ENCODE data around the gene EML3.
"Not testable (repeated sequence)": the region's sequence is repeated elsewhere in the genome, so short reads cannot be mapped to it uniquely, and the experiment has no call there.

EML3 gene

DNA sequence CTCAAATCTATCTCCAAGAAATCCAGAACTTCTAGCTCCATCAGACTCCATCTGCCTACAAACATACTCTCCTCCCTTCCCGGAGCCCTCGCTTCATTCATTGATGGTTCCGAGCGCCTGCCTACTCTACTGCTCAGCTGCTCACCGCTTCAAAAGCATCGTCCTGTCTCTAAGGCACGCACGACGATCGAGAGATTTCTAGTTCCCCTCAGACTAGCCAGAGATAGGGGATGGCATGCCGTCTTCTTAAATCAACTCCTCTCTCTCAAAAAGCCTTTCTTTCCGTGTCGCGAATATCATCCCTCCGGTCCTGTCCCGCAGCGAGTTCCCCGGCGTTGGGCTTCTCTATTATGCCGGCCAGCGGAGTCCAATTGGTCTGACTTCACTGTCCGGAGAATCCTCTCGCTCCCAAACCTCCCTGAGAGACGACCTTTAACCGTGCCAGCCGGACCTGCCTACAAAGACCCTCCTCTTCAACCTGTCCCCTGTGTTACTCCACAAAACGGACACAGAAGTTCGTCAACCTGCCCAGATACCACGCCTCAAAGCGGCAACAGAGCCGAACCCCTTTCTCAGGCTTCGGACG is 39.5 kb downstream of the EML3 start:
- no peak for DNase-seq (ENCODE audit: low read depth in 4 of 4, low spot score in 1 of 4)

DNA sequence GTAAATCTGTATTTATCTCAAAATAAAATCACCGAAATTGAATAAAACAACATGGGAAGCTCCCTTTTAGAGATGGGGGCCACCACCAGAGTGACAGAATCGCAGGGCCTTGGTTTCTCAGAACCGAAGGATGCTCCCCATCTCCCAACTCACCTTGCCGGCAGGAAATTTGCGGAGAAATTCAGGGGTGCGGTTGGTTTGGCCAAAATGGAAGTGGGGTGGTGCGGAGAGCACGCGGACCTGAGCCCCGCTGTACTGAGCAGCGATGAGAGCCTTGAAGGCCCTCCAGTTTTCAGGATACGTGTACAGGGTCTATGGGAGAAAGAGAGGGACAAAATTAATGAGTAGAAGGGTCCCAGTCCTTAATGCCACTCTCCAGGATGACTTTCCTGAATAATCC is 40.1 kb downstream of the EML3 start:
- no peak for DNase-seq (ENCODE audit: low read depth in 4 of 4, low spot score in 1 of 4)

GRCh38 chr11:62571493-62571892 is 41.1 kb downstream of the EML3 start:
- DNase-seq (ENCODE audit: low read depth in 4 of 4, low spot score in 1 of 4): not testable (repeated sequence)

GRCh38 chr11:62570903-62571302 is 41.7 kb downstream of the EML3 start:
- not testable (repeated sequence) for DNase-seq (ENCODE audit: low read depth in 4 of 4, low spot score in 1 of 4)

- no peak for DNase-seq (ENCODE audit: low read depth in 4 of 4, low spot score in 1 of 4)
Observed at GRCh38 chr11:62569611-62570010, 43.0 kb downstream of the EML3 start.

- DNase-seq (ENCODE audit: low read depth in 4 of 4, low spot score in 1 of 4): no peak
Observed at GRCh38 chr11:62567018-62567633, 45.4 kb downstream of the EML3 start.

DNA sequence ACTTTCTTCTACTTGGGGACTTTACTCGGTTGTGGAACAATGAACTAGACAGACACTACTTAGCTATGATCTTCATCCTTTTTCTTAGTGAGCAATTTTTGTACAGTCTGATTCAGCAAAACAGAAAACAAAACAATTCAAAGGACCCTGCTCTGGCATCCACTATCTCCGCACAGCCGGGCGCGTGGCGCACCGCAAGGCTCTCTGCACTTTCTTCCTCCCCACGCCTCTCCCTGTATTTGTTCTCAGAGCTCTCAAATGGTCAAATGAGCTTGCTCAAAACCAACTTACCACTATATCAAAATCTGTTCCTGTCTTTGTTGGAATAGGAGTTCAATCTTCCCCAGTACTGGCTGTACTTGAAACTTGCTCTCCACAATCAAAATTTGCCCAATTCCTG is 46.3 kb downstream of the EML3 start:
- DNase-seq (ENCODE audit: low read depth in 4 of 4, low spot score in 1 of 4): no peak

- DNase-seq (ENCODE audit: low read depth in 4 of 4, low spot score in 1 of 4): no peak
Observed at GRCh38 chr11:62565100-62565802, 47.3 kb downstream of the EML3 start.

- not testable (repeated sequence) for DNase-seq (ENCODE audit: low read depth in 4 of 4, low spot score in 1 of 4)
Observed at GRCh38 chr11:62561677-62562230, 50.8 kb downstream of the EML3 start.

DNA sequence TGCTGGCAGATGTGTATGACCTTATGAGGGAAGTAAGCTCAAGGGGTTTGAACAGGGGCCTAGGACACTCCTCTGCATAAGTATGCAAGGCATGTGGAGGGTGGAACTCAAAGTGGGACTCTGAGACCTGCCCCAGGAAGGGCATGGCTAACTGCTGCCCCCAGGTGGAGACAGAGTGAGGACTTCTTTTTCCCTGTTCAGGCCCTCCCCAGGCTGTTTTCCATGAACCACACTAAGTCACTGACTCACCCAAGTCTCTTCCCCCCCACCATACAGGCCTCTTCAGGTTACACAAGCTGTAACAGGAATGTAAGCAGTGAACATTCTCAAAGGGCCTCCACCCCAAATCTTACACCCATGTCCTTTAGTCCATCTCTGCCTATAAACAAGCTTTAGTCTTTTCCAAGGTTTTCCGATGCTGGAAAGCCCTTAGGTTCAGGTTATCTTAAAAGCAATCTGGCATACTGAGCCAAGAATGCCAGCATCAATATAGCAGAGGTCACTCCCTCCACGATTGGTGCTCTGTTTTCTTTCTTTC is 51.9 kb downstream of the EML3 start:
- peak in 2 of 4 experiments; percentile 57 to 64 for DNase-seq (ENCODE audit: low read depth in 4 of 4, low spot score in 1 of 4)

DNA sequence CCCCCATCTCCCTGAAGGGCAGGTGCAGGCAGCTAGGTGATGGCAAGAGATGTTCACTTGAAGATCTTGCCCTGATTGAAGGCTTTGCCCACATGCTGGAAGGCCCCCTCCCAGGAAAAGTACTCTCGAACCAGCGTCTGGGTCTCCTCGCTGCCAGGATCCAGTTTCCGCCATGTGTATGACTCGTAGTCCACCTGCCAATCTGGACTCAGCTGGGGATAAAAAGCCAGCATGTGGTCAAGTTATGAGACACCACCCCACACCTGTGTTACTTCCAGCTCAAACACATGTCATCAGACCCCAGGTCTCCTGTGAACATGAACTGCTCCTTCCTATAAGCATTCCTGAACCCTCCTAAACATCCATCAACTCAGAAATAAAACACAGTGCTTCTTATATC is 52.9 kb downstream of the EML3 start:
- not testable (repeated sequence) for DNase-seq (ENCODE audit: low read depth in 4 of 4, low spot score in 1 of 4)

DNA sequence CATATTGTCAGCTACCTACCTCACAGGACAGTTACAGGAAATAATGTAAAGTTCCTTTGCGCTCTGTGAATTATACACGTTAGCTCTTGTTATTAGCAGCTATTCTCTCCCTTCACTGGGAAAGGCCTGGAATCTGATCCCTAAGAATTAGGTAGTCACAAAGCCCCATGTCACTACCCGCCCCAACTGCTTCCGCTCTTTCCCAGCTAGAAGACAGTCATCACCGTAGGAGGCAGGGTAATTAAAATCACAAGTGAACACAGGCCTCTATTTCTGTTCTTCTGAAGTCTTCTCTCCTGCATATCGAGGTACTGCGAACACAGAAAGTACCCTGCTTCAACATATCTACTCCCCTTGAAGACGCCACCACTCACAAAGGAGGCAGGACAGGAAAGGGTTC is 53.4 kb downstream of the EML3 start:
- no peak for DNase-seq (ENCODE audit: low read depth in 4 of 4, low spot score in 1 of 4)

DNA sequence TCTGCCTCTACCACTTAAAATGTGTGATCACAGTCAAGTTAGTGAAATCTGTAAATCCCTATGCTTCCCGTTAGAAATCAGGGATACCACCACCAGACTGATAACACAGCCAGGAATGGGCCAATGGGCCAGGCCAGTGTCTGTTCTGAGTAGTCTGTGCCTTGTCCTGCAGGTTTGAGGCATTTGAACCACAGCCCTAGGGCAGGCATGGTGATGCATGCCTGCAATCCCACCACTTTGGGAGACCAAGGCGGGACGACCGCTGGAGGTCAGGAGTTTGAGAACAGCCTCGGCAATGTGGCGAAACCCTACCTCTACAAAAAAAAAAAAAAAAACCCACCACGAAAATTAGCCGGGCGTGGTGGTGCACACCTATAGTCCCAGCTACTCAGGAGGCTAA is 53.9 kb downstream of the EML3 start:
- DNase-seq (ENCODE audit: low read depth in 4 of 4, low spot score in 1 of 4): no peak

- DNase-seq (ENCODE audit: low read depth in 4 of 4, low spot score in 1 of 4): peak in 1 of 4 experiments; percentile 53
Observed at GRCh38 chr11:62556875-62557631, 55.5 kb downstream of the EML3 start.

GRCh38 chr11:62556108-62556874 is 56.3 kb downstream of the EML3 start:
- DNase-seq (ENCODE audit: low read depth in 4 of 4, low spot score in 1 of 4): peak in 2 of 4 experiments; percentile 54 to 74

DNA sequence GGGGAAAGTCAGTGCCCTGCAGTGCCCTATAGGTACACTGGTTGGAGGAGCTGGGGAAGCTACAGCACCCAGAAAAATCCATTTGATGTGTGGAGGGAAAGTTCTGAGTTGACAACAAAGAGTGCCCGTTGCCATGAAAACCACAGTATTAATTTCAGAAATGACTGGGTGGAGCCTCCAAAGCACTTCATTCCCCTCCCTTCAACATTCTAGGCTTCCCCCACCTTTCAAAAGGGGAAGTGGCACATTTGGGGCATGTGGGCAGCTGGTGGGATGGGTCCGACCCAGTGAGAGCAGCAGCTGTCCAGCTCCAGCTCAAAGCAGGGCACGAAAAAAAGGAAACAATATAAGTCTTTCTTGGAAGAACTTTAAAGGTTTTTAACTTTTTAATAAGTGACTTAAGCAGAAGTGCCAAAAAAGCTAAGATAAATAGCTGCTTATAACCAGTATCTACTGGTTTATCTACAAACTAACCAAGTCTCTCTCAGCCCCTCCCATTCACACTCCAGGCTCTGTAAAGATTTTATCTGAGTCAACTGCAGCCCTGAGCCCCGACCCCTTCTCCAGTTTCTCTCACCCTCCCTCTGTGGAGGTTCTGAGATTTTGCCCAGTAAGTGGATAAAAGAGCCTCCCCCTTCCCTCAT is 57.0 kb downstream of the EML3 start:
- no peak for DNase-seq (ENCODE audit: low read depth in 4 of 4, low spot score in 1 of 4)

- no peak for DNase-seq (ENCODE audit: low read depth in 4 of 4, low spot score in 1 of 4)
Observed at GRCh38 chr11:62554387-62555167, 58.0 kb downstream of the EML3 start.

DNA sequence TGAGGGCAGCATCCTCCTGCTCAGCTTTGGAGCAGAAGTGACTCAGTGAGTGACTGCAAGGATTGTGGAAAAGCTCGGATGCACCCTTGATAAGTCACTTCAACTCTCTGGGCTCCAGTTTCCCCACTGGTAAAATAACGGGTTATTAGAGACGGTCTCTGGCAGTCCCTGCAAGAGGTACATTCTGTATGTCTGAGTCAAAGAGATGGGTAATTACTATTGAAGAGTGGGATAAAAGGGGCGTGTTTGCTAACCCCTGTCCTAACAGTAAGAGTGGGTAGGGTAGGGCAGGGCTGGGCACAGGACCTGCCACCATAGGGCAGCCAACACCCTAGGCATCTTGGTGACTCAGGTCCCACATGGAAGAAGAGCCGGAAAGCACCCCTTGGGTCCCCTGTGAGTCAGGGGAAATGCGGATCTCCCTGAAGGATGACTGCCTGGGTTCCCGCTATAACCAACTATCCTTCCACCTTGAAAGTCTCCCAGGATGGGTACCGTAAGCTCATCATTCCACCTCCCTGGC is 58.7 kb downstream of the EML3 start:
- no peak for DNase-seq (ENCODE audit: low read depth in 4 of 4, low spot score in 1 of 4)
